HCT116 (cell line): Measurements from ENCODE around the gene ASS1. TPM values are rescaled to one million over a fixed set of nuclear protein-coding genes. Genes with fewer than 3 reads are reported as not detected.

Experiments used
- ATAC-seq: fragments of 200-7000 bp; cut with Tn5 transposase; 2 replicates; pipeline ENCODE4 v1.9.1; 2020; ENCODE audit warnings: mild to moderate bottlenecking, moderate library complexity
- BruUV-seq: library from RNA; stranded (reverse); fragments of 400-500 nt; replicated peaks from 2 replicates; lab custom pipeline; 2021; lab: Mats Ljungman, UMichigan
- CTCF ChIA-PET: fragments of 300-600 bp; sonication (Branson Sonifier 250); formaldehyde crosslinking; loops from one replicate; lab custom pipeline; 2021; ENCODE audit warnings: antibody characterized with exemption; lab: Charles Lee
- POLR2A ChIA-PET: fragments of 300-600, 350-600 bp; sonication (Branson Sonifier 250); formaldehyde crosslinking; loops from one replicate; lab custom pipeline; 2021; ENCODE audit warnings: antibody characterized with exemption; lab: Charles Lee
- RAD21 ChIA-PET, 2 experiments: fragments of 300-600 bp; sonication (Branson Sonifier 250); formaldehyde crosslinking; loops; one replicate each; lab custom pipeline; 2023; ENCODE audit warnings: low total read pairs in 2 of 2; ENCODE audit not compliant: uncharacterized antibody in 2 of 2, unreplicated experiment in 2 of 2, low non-redundant PET in 1 of 2; lab: Charles Lee
- DNase-seq: peaks from one replicate; pipeline ENCODE4 v3.0.0-alpha.2; 2010; ENCODE audit warnings: low read depth, low spot score
- H2AFZ ChIP-seq: fragments of 200-600 bp; shearing (Covaris generic), sonication (generic); 2 replicates; pipeline ENCODE4 v1.6.1; 2017; ENCODE audit warnings: low read depth, mixed run types, mixed read lengths, antibody characterized with exemption, low read length; ENCODE audit not compliant: poor library complexity, severe bottlenecking
- H3K27ac ChIP-seq: 2 replicates; pipeline ENCODE4 v1.5.1; 2012; ENCODE audit warnings: low read depth, low read length
- H3K27me3 ChIP-seq: fragments of 200-600 bp; sonication (generic); 2 replicates; pipeline ENCODE4 v1.6.1; 2016; ENCODE audit warnings: mixed run types, low read length, mixed read lengths; ENCODE audit not compliant: insufficient read depth
- H3K36me3 ChIP-seq, 2 experiments: fragments of 200-500 bp in 1 of 2; fragments of 200-600 bp in 1 of 2; sonication (Bioruptor generic) in 1 of 2; sonication (generic) in 1 of 2; 2 replicates each; pipeline versions ENCODE4 v1.5.1 to v1.6.1; 2014 to 2016; ENCODE audit warnings: low read length in 2 of 2, inconsistent platforms in 1 of 2, mixed read lengths in 1 of 2, mixed run types in 1 of 2; ENCODE audit not compliant: insufficient read depth in 2 of 2, control insufficient read depth in 1 of 2
- H3K4me1 ChIP-seq, 2 experiments: fragments of 200-600 bp in 1 of 2; sonication (generic) in 1 of 2; 2 replicates each; pipeline versions ENCODE4 v1.5.1 to v1.6.1; 2012 to 2017; ENCODE audit warnings: low read length in 2 of 2, inconsistent platforms in 1 of 2, mild to moderate bottlenecking in 1 of 2, mixed read lengths in 1 of 2, mixed run types in 1 of 2, moderate library complexity in 1 of 2; ENCODE audit not compliant: insufficient read depth in 2 of 2, control insufficient read depth in 1 of 2
- H3K4me2 ChIP-seq: fragments of 200-600 bp; sonication (generic); 2 replicates; pipeline ENCODE4 v1.6.1; 2017; ENCODE audit warnings: mixed run types, low read length, mixed read lengths
- H3K4me3 ChIP-seq, 2 experiments: fragments of 200-600 bp in 1 of 2; sonication (generic) in 1 of 2; replicated peaks in 1 of 2; 2 replicates each; pipeline ENCODE4 v1.5.1; 2011 to 2016; ENCODE audit warnings: low read length in 2 of 2, control low read depth in 1 of 2, low read depth in 1 of 2, mild to moderate bottlenecking in 1 of 2, mixed read lengths in 1 of 2, mixed run types in 1 of 2
- H3K79me2 ChIP-seq: fragments of 200-600 bp; sonication (generic); 2 replicates; pipeline ENCODE4 v1.6.1; 2017; ENCODE audit warnings: mild to moderate bottlenecking, mixed run types, low read length, moderate library complexity, mixed read lengths; ENCODE audit not compliant: insufficient read depth
- H3K9ac ChIP-seq: fragments of 200-600 bp; sonication (generic); 2 replicates; pipeline ENCODE4 v1.6.1; 2016; ENCODE audit warnings: low read length, mixed read lengths
- H3K9me2 ChIP-seq: fragments of 200-600 bp; sonication (generic), shearing (Covaris generic); 2 replicates; pipeline ENCODE4 v1.6.1; 2017; ENCODE audit warnings: mixed run types, mild to moderate bottlenecking, moderate library complexity; ENCODE audit not compliant: insufficient read depth
- H3K9me3 ChIP-seq, 2 experiments: fragments of 200-500 bp in 1 of 2; fragments of 200-600 bp in 1 of 2; sonication (Bioruptor generic) in 1 of 2; sonication (generic) in 1 of 2; 2 replicates each; pipeline ENCODE4 v1.6.1; 2014 to 2017; ENCODE audit warnings: low read length in 2 of 2, mixed read lengths in 2 of 2, inconsistent platforms in 1 of 2, low read depth in 1 of 2, mild to moderate bottlenecking in 1 of 2, mixed run types in 1 of 2, moderate library complexity in 1 of 2; ENCODE audit not compliant: control insufficient read depth in 1 of 2, insufficient read depth in 1 of 2
- H4K20me1 ChIP-seq: fragments of 200-600 bp; sonication (generic), shearing (Covaris generic); 2 replicates; pipeline ENCODE4 v1.6.1; 2017; ENCODE audit warnings: mixed run types, mild to moderate bottlenecking, moderate library complexity; ENCODE audit not compliant: insufficient read depth
- CBX3 ChIP-seq: IDR thresholded peaks from 2 replicates; pipeline ENCODE4 v1.6.1; 2012; ENCODE audit warnings: low read depth
- CEBPB ChIP-seq: IDR thresholded peaks from 2 replicates; pipeline ENCODE4 v1.6.1; 2012; ENCODE audit warnings: low read depth
- EGR1 ChIP-seq: IDR thresholded peaks from 2 replicates; pipeline ENCODE4 v1.6.1; 2012; ENCODE audit warnings: low read depth
- EZH2 ChIP-seq: fragments of 200-600 bp; sonication (generic); IDR thresholded peaks from 2 replicates; pipeline ENCODE4 v1.6.1; 2017; ENCODE audit warnings: antibody characterized with exemption, mixed run types
- RAD21 ChIP-seq: IDR thresholded peaks from 2 replicates; pipeline ENCODE4 v1.6.1; 2012; ENCODE audit warnings: low read depth, mild to moderate bottlenecking
- SRF ChIP-seq: IDR thresholded peaks from 2 replicates; pipeline ENCODE4 v1.6.1; 2012; ENCODE audit warnings: low read depth
- YY1 ChIP-seq: IDR thresholded peaks from 2 replicates; pipeline ENCODE4 v1.6.1; 2011; ENCODE audit warnings: low read length, low read depth, moderate library complexity, mild to moderate bottlenecking; ENCODE audit not compliant: insufficient replicate concordance; ENCODE audit errors: extremely low read depth
- ZBTB33 ChIP-seq: IDR thresholded peaks from 2 replicates; pipeline ENCODE4 v1.6.1; 2011; ENCODE audit warnings: mild to moderate bottlenecking, low read length, moderate library complexity; ENCODE audit not compliant: insufficient replicate concordance; ENCODE audit errors: extremely low read depth
- ZFX ChIP-seq: fragments of 450-650 bp; IDR thresholded peaks from 2 replicates; pipeline ENCODE4 v1.6.1; 2017
- intact Hi-C: fragments of 100-400 bp; cut with micrococcal nuclease; formaldehyde crosslinking; loops from 2 replicates; pipeline ENCODE4 v1.10.0; 2022
- total RNA-seq: library from RNA; stranded (reverse); gene quantifications from one replicate; pipeline ENCODE4 v1.2.1, GENCODE V29; 2021; ENCODE audit not compliant: unreplicated experiment
- TF ChIP-seq, protein P1 (sequence below): IDR thresholded peaks from 2 replicates; pipeline ENCODE4 v1.6.1; 2012
- TF ChIP-seq, protein P2 (sequence below): IDR thresholded peaks from 2 replicates; pipeline ENCODE4 v1.6.1; 2012; ENCODE audit warnings: low read depth
- TF ChIP-seq, protein P3 (sequence below): IDR thresholded peaks from 2 replicates; pipeline ENCODE4 v1.6.1; 2012

Gene ASS1
- total RNA-seq, 1 experiment from 2014 or later = 92.6 TPM

DNA sequence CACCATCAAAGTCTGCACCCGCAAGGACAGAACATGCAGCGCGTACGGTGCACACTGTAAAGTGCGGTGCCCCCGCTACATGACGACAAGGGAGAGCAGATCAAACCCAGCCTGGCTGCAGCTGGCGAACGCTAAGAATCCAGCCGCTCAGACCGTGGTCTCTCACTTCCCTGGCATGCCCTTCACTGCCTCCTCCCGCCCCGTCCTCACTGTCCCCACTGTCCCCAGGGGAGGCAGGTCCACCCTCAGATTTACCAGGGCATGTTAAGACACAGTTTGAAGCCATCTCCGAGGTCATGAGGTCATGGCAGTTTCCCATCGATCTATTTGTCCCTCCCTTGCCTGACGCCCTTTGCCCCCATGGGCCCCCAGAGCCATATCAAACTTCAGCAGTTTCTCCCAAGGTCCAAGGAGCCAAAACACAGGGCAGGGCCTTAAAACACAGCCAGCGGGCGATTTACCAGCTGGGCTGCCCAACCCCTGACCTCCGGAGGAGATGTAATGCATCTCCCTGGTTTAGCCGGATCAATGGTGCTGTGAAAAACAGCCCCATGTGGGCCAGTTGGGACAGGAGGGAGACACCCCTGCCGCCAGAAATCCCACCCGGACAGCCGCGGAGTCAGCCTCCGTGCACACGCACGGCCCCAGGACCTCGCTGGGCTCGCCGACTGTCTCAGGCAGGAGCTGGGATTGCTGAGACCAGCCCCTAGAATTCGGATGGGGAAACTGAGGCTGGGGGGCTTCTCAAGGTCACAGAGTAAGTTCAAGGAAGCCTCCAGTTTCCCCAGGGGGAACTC is 82.3 kb downstream of the ASS1 start:
- Histone ChIP-seq H4K20me1 (no peaks in the 10 kb centered on the region), H3K27me3 (no peaks in the 10 kb centered on the region), H3K9ac (no peak overlapping the region), H3K9me2 (no peaks in the 10 kb centered on the region), H3K36me3 (no peaks in the 10 kb centered on the region), H3K4me1 (peaks cover 2 to 7% of the 10 kb centered on the region in 2 experiments; a peak in 1 of 4 replicates), H3K4me2 (no peak overlapping the region), H3K9me3 (no peaks in the 10 kb centered on the region), H2AFZ (no peak overlapping the region), H3K27ac (no peak overlapping the region), H3K4me3 (no peak overlapping the region), H3K79me2 (no peaks in the 10 kb centered on the region)
- TF ChIP-seq RAD21 (no peak), CEBPB (no peak), ZFX (no peak), YY1 (no peak), SRF (no peak), EZH2 (no peak), CBX3 (no peak), EGR1 (no peak), ZBTB33 (no peak)
- TF ChIP-seq, protein P1, sequence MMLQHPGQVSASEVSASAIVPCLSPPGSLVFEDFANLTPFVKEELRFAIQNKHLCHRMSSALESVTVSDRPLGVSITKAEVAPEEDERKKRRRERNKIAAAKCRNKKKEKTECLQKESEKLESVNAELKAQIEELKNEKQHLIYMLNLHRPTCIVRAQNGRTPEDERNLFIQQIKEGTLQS = no peak
- TF ChIP-seq, protein P2, sequence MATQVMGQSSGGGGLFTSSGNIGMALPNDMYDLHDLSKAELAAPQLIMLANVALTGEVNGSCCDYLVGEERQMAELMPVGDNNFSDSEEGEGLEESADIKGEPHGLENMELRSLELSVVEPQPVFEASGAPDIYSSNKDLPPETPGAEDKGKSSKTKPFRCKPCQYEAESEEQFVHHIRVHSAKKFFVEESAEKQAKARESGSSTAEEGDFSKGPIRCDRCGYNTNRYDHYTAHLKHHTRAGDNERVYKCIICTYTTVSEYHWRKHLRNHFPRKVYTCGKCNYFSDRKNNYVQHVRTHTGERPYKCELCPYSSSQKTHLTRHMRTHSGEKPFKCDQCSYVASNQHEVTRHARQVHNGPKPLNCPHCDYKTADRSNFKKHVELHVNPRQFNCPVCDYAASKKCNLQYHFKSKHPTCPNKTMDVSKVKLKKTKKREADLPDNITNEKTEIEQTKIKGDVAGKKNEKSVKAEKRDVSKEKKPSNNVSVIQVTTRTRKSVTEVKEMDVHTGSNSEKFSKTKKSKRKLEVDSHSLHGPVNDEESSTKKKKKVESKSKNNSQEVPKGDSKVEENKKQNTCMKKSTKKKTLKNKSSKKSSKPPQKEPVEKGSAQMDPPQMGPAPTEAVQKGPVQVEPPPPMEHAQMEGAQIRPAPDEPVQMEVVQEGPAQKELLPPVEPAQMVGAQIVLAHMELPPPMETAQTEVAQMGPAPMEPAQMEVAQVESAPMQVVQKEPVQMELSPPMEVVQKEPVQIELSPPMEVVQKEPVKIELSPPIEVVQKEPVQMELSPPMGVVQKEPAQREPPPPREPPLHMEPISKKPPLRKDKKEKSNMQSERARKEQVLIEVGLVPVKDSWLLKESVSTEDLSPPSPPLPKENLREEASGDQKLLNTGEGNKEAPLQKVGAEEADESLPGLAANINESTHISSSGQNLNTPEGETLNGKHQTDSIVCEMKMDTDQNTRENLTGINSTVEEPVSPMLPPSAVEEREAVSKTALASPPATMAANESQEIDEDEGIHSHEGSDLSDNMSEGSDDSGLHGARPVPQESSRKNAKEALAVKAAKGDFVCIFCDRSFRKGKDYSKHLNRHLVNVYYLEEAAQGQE = no peak
- TF ChIP-seq, protein P3, sequence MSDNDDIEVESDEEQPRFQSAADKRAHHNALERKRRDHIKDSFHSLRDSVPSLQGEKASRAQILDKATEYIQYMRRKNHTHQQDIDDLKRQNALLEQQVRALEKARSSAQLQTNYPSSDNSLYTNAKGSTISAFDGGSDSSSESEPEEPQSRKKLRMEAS = no peak
- ChIA-PET RAD21 (no interaction called here), POLR2A (no interaction called here), CTCF (no interaction called here)
- ATAC-seq = no peak; the same call in 1 of the 2 replicates
- BruUV-seq = no TSS peak
- intact Hi-C loops = no loop called here
- DNase-seq = no peak
